Gastrocnemius medialis (tissue), 4 donors: Measurements from ENCODE around the gene CLDN25. TPM values are rescaled to one million over a fixed set of nuclear protein-coding genes. Genes with fewer than 3 reads are reported as not detected.
"Not testable (repeated sequence)": the region's sequence is repeated elsewhere in the genome, so short reads cannot be mapped to it uniquely, and the experiment has no call there.

Experiments
- ATAC-seq, 2 donors: fragments of 150-250 bp; one replicate each; pipeline ENCODE4 v1.9.1; 2016
- DNase-seq, 2 donors: peaks; one replicate each; pipeline ENCODE4 v3.0.0-alpha.2; 2019
- H3K27ac ChIP-seq, 4 donors: fragments of 200-600 bp; sonication (generic); 1 replicate in 1 of 4; 2 replicates in 3 of 4; pipeline ENCODE4 v1.5.1; 2016 to 2018; ENCODE audit warnings: mild to moderate bottlenecking in 2 of 4, moderate library complexity in 1 of 4
- H3K27me3 ChIP-seq, 3 donors: fragments of 200-600 bp; sonication (generic) in 2 of 3; 1 replicate in 1 of 3; 2 replicates in 2 of 3; pipeline versions ENCODE4 v1.5.1 to v1.6.0; 2016 to 2019; ENCODE audit warnings: mild to moderate bottlenecking in 1 of 3, moderate library complexity in 1 of 3
- H3K36me3 ChIP-seq, 2 donors: fragments of 200-600 bp; sonication (generic) in 1 of 2; one replicate each; pipeline ENCODE4 v1.5.1; 2017 to 2018
- H3K4me1 ChIP-seq, 2 donors: fragments of 200-600 bp; sonication (generic) in 1 of 2; one replicate each; pipeline ENCODE4 v1.5.1; 2016 to 2017; ENCODE audit warnings: mild to moderate bottlenecking in 2 of 2
- H3K4me3 ChIP-seq, 4 donors: fragments of 200-600 bp; sonication (generic) in 3 of 4; 1 replicate in 1 of 4; 2 replicates in 3 of 4; pipeline ENCODE4 v1.5.1; 2016 to 2019; ENCODE audit warnings: mild to moderate bottlenecking in 2 of 4
- H3K9me3 ChIP-seq, 3 donors: fragments of 200-600 bp; sonication (generic) in 2 of 3; 1 replicate in 1 of 3; 2 replicates in 2 of 3; pipeline ENCODE4 v1.5.1; 2016 to 2019
- CTCF ChIP-seq, 5 experiments: fragments of 450-650 bp in 3 of 5; fragments of 200-600 bp in 2 of 5; sonication (generic) in 2 of 5; IDR thresholded peaks in 4 of 5; conservative IDR thresholded peaks in 1 of 5; 1 replicate in 4 of 5; 2 replicates in 1 of 5; pipeline ENCODE4 v1.5.1; 2016 to 2019; ENCODE audit warnings: antibody characterized with exemption in 5 of 5, mild to moderate bottlenecking in 3 of 5, moderate library complexity in 3 of 5
- POLR2A ChIP-seq, 2 donors: fragments of 450-650 bp; IDR thresholded peaks; one replicate each; pipeline ENCODE4 v1.6.1; 2017; ENCODE audit warnings: antibody characterized with exemption in 2 of 2, mild to moderate bottlenecking in 2 of 2, moderate library complexity in 2 of 2
- in situ Hi-C, 4 donors: fragments of 200-750 bp; cut with MboI; loops; one replicate each; pipeline versions ENCODE4 v1.15.0 to v1.8.0; 2017; ENCODE audit warnings: low sequenced_read_pairs in 4 of 4
- intact Hi-C: fragments of 100-400 bp; cut with DNase I; formaldehyde crosslinking; loops from one replicate; pipeline ENCODE4 v1.15.1; 2023; ENCODE audit warnings: low total_unique reads
- total RNA-seq, 4 donors: library from RNA; depleted of rRNA; stranded (reverse); fragments of >200 nt; gene quantifications; one replicate each; pipeline versions ENCODE4 v1.1.0 to v1.2.3, GENCODE V29; 2016

CLDN25 gene
- total RNA-seq, 4 donors from 2014 or later: not detected

GRCh38 chr11:113752932-113753331, 26.7 kb upstream of the CLDN25 start:
- Histone ChIP-seq H3K36me3 (peaks cover 0 to 35% of the 10 kb centered on the region in 2 donors), H3K9me3 (no peaks in the 10 kb centered on the region), H3K4me1 (no peaks in the 10 kb centered on the region), H3K4me3 (no peak overlapping the region), H3K27ac (no peak overlapping the region), H3K27me3 (no peaks in the 10 kb centered on the region)
- ATAC-seq (no peak), DNase-seq (no peak)
- intact Hi-C loops: no loop called here
- in situ Hi-C loops: no loop called here
- TF ChIP-seq POLR2A (IDR thresholded peaks at IDR 0.05): no peak

GRCh38 chr11:113760241-113760640, 19.4 kb upstream of the CLDN25 start:
- Histone ChIP-seq H3K27ac (no peak overlapping the region), H3K4me3 (no peak overlapping the region), H3K9me3 (no peaks in the 10 kb centered on the region), H3K36me3 (peaks cover 0 to 58% of the 10 kb centered on the region in 2 donors), H3K4me1 (no peaks in the 10 kb centered on the region), H3K27me3 (no peaks in the 10 kb centered on the region)
- TF ChIP-seq CTCF (IDR thresholded peaks at IDR 0.05 in 4 of 5, conservative IDR thresholded peaks at IDR 0.05 in 1 of 5) (no peak), POLR2A (IDR thresholded peaks at IDR 0.05) (no peak)
- intact Hi-C loops: no loop called here
- in situ Hi-C loops: no loop called here
- DNase-seq: no peak
- ATAC-seq: no peak

GRCh38 chr11:113763040-113763439, 16.6 kb upstream of the CLDN25 start:
- in situ Hi-C loops, intact Hi-C loops, H3K4me1 ChIP-seq, ATAC-seq, H3K27me3 ChIP-seq, H3K4me3 ChIP-seq, H3K27ac ChIP-seq, DNase-seq, H3K9me3 ChIP-seq: not testable (repeated sequence)
- H3K36me3 ChIP-seq: peaks cover 0 to 51% of the 10 kb centered on the region in 2 donors

GRCh38 chr11:113764527-113765219, 14.9 kb upstream of the CLDN25 start:
- Histone ChIP-seq H3K4me1 (no peaks in the 10 kb centered on the region), H3K9me3 (no peaks in the 10 kb centered on the region), H3K36me3 (peaks cover 0 to 45% of the 10 kb centered on the region in 2 donors), H3K27me3 (no peaks in the 10 kb centered on the region), H3K4me3 (no peak overlapping the region), H3K27ac (no peak overlapping the region)
- intact Hi-C loops (no loop called here), in situ Hi-C loops (no loop called here)
- TF ChIP-seq POLR2A (IDR thresholded peaks at IDR 0.05) (no peak), CTCF (IDR thresholded peaks at IDR 0.05 in 4 of 5, conservative IDR thresholded peaks at IDR 0.05 in 1 of 5) (no peak)
- ATAC-seq (no peak), DNase-seq (no peak)

- TF ChIP-seq POLR2A (IDR thresholded peaks at IDR 0.05) (no peak), CTCF (IDR thresholded peaks at IDR 0.05 in 4 of 5, conservative IDR thresholded peaks at IDR 0.05 in 1 of 5) (no peak)
- Histone ChIP-seq H3K4me1 (peaks cover 14 to 15% of the 10 kb centered on the region in 2 donors), H3K27ac (no peak overlapping the region), H3K36me3 (peaks cover 0 to 26% of the 10 kb centered on the region in 2 donors), H3K4me3 (peak overlapping the region in 3 of 4 donors; percentile 83 to 100 (median 86)), H3K9me3 (no peaks in the 10 kb centered on the region), H3K27me3 (no peaks in the 10 kb centered on the region)
- intact Hi-C loops (loop anchor here (5.0 kb wide), 1 partner anchor 460 kb away; the partner anchor contains the start of gene TTC12), in situ Hi-C loops (no loop called here)
- ATAC-seq (no peak), DNase-seq (no peak)
Measured at GRCh38 chr11:113771964-113772363, 7.6 kb upstream of the CLDN25 start.
